HG03442 (cell line): ENCODE results near the gene PCDHB5.
"Not testable (repeated sequence)": the region's sequence is repeated elsewhere in the genome, so short reads cannot be mapped to it uniquely, and the experiment has no call there.

Experiments
- ATAC-seq: cut with Tn5 transposase; IDR thresholded peaks from one replicate; pipeline ENCODE4 v1.9.1; 2021; ENCODE audit warnings: mild to moderate bottlenecking, moderate library complexity; ENCODE audit not compliant: unreplicated experiment

Gene PCDHB5

GRCh38 chr5:141135030-141135717 lies at the start of gene PCDHB5:
PCDHB5 (plus strand) TSS chr5:141135206; CDS start chr5:141135435, 229 bp downstream.
- ATAC-seq, result no peak

- ATAC-seq, result no peak
Observed at GRCh38 chr5:141094481-141095262, 40.3 kb upstream of the PCDHB5 start, which contains the start of gene PCDHB2. PCDHB2 (plus strand) TSS chr5:141094615; CDS start chr5:141094791, 176 bp downstream.

DNA sequence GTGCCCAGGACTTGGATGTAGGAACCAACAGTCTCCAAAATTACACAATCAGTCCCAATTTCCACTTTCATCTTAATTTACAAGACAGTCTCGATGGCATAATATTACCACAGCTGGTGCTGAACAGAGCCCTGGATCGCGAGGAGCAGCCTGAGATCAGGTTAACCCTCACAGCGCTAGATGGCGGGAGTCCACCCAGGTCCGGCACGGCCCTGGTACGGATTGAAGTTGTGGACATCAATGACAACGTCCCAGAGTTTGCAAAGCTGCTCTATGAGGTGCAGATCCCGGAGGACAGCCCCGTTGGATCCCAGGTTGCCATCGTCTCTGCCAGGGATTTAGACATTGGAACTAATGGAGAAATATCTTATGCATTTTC lies 39.8 kb upstream of the PCDHB5 start:
- no peak for ATAC-seq

DNA sequence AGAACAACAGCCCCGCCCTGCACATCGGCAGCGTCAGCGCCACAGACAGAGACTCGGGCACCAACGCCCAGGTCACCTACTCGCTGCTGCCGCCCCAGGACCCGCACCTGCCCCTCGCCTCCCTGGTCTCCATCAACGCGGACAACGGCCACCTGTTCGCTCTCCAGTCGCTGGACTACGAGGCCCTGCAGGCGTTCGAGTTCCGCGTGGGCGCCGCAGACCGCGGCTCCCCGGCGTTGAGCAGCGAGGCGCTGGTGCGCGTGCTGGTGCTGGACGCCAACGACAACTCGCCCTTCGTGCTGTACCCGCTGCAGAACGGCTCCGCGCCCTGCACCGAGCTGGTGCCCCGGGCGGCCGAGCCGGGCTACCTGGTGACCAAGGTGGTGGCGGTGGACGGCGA lies 38.8 kb upstream of the PCDHB5 start:
- not testable (repeated sequence) for ATAC-seq

- not testable (repeated sequence) for ATAC-seq
Observed at GRCh38 chr5:141096586-141096985, 38.4 kb upstream of the PCDHB5 start.

DNA sequence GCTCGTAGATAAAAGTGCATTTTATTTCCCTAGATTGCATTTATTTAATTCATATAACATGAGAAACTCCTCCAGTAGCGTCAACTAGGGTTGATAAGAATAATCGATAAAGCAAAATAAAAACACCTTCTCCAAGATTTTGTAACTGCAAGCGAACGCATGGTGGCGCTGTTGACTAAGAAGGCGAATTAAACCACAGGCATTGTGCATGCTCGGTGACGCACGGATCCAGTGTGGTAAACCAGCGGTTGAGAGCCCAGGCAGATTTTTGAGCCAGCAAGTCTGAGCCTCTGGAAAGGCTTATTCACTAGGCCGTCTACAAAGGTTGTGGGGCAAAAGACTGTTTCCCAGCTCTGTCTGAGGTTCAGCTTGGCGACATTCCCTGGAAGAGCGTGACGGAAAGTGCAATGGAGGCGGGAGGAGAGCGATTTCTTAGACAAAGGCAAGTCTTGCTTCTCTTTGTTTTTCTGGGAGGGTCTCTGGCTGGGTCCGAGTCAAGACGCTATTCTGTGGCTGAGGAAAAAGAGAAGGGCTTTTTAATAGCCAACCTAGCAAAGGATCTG lies 34.7 kb upstream of the PCDHB5 start, which contains the start of gene PCDHB3:
Gene PCDHB3, plus strand, starts transcription at position 231 of the 563 bp plus-strand sequence. Its CDS starts 177 bp downstream, at position 408.
- no peak for ATAC-seq

DNA sequence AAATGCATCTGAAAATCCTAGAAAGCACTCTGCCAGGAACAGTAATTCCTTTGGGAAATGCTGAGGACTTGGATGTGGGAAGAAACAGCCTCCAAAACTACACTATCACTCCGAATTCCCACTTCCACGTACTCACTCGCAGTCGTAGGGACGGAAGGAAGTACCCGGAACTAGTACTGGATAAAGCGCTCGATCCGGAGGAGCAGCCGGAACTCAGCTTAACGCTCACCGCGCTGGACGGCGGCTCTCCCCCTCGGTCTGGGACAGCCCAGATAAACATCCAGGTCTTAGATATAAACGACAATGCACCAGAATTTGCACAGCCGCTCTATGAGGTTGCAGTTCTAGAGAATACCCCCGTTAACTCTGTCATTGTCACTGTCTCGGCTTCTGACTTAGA lies 33.9 kb upstream of the PCDHB5 start:
- ATAC-seq, result no peak

DNA sequence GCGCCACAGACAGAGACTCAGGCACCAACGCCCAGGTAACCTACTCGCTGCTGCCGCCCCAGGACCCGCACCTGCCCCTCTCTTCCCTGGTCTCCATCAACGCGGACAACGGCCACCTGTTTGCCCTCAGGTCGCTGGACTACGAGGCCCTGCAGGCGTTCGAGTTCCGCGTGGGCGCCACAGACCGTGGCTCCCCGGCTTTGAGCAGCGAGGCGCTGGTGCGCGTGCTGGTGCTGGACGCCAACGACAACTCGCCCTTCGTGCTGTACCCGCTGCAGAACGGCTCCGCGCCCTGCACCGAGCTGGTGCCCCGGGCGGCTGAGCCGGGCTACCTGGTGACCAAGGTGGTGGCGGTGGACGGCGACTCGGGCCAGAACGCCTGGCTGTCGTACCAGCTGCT lies 32.9 kb upstream of the PCDHB5 start:
- not testable (repeated sequence) for ATAC-seq

DNA sequence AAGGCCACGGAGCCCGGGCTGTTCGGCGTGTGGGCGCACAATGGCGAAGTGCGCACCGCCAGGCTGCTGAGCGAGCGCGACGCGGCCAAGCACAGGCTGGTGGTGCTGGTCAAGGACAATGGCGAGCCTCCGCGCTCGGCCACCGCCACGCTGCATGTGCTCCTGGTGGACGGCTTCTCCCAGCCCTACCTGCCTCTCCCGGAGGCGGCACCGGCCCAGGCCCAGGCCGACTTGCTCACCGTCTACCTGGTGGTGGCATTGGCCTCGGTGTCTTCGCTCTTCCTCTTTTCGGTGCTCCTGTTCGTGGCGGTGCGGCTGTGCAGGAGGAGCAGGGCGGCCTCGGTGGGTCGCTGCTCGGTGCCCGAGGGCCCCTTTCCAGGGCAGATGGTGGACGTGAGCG lies 32.5 kb upstream of the PCDHB5 start:
- ATAC-seq, result not testable (repeated sequence)

- no peak for ATAC-seq
Observed at GRCh38 chr5:141105350-141105749, 29.7 kb upstream of the PCDHB5 start.

DNA sequence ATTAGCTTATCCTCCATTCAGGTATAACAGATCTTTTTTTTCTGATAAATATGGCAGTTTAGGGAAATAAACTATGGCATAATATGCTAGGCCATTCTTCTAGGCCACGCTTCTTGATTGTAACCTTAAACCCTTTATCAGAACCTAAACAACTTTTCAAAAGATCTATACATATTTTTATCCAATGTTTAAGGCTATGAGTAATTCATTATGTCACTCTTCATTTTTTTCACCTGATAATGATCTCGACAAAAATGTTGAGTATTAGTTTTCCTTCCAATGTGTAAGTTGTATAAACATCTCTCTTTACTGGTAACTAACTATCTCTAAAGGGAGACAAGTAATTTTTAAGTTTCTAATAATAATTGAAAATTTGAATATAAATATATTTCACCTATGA lies 15.8 kb upstream of the PCDHB5 start:
- no peak for ATAC-seq

GRCh38 chr5:141121563-141121962 lies 13.4 kb upstream of the PCDHB5 start, which contains the start of gene PCDHB4:
PCDHB4 (plus strand) TSS chr5:141121818; CDS start chr5:141121999, 181 bp downstream.
- no peak for ATAC-seq

DNA sequence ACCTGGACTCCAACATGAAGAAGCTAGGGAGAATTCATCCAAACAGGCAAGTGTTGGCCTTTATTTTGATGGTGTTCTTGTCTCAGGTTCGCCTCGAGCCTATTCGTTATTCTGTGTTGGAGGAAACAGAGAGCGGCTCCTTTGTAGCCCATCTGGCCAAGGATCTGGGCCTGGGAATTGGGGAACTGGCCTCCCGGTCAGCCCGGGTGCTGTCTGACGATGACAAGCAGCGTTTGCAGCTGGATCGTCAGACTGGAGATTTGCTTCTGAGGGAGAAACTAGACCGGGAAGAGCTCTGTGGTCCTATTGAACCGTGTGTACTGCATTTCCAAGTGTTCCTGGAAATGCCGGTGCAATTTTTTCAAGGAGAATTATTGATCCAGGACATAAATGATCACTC lies 13.0 kb upstream of the PCDHB5 start:
- ATAC-seq, result no peak

DNA sequence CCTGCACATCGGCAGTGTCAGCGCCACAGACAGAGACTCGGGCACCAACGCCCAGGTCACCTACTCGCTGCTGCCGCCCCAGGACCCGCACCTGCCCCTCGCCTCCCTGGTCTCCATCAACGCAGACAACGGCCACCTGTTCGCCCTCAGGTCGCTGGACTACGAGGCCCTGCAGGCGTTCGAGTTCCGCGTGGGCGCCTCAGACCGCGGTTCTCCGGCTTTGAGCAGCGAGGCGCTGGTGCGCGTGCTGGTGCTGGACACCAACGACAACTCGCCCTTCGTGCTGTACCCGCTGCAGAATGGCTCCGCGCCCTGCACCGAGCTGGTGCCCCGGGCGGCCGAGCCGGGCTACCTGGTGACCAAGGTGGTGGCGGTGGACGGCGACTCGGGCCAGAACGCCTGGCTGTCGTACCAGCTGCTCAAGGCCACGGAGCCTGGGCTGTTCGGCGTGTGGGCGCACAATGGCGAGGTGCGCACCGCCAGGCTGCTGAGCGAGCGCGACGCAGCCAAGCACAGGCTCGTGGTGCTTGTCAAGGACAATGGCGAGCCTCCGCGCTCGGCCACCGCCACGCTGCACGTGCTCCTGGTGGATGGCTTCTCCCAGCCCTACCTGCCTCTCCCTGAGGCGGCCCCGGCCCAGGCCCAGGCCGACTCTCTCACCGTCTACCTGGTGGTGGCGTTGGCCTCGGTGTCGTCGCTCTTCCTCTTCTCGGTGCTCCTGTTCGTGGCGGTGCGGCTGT lies 11.4 kb upstream of the PCDHB5 start:
- ATAC-seq, result not testable (repeated sequence)

DNA sequence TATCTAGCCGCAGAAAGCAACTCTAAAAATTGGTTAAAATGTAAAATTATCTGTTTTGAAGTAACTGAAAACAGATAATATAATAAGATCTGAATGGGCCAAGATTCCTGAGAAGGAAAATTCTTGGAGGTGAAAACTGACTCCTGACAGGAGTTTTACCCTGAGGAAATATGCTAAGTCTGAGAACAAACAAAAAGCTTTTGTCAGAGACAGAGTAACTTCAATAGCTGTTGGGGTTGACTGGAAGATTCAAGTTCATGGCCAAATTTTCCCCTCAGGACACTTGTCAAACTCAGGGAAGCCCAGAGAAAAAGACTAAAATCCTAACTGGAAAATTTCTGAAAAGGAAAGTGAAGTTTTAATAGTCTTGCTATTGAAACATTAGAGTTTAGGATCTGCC lies 7.7 kb upstream of the PCDHB5 start:
- no peak for ATAC-seq

DNA sequence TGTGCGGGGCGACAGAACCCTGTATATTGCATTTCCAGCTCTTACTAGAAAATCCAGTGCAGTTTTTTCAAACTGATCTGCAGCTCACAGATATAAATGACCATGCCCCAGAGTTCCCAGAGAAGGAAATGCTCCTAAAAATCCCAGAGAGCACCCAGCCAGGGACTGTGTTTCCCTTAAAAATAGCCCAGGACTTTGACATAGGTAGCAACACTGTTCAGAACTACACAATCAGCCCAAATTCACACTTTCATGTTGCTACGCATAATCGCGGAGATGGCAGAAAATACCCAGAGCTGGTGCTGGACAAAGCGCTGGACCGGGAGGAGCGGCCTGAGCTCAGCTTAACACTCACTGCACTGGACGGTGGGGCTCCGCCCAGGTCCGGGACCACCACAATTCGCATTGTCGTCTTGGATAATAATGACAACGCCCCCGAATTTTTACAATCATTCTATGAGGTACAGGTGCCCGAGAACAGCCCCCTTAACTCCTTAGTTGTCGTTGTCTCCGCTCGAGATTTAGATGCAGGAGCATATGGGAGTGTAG lies 786 bp downstream of the PCDHB5 start:
- ATAC-seq, result no peak

GRCh38 chr5:141137346-141137745 lies 2.3 kb downstream of the PCDHB5 start:
- ATAC-seq, result not testable (repeated sequence)

DNA sequence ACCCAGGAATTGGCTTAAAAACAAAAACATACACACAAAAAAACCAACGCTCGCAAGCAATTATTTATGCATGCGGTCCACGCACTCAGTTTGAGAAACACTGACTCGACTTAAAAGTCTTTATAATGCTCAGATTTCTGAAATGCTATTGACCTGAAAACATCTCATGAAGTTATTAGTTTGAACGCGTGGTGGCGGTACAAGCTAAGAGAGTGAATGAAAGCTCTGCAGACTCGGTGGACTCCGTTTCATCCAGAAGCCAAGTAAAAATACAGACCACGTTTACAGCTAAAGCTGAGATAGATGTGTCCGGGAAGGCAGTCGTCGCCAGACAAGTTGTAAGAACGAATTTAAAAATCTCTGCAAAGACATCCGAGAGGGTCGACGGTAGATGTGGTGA lies 14.8 kb downstream of the PCDHB5 start, which contains the start of gene PCDHB6:
Gene PCDHB6, plus strand, starts transcription at position 246 of the 400 bp plus-strand sequence. CDS start 201 bp downstream, outside the sequence.
- no peak for ATAC-seq

DNA sequence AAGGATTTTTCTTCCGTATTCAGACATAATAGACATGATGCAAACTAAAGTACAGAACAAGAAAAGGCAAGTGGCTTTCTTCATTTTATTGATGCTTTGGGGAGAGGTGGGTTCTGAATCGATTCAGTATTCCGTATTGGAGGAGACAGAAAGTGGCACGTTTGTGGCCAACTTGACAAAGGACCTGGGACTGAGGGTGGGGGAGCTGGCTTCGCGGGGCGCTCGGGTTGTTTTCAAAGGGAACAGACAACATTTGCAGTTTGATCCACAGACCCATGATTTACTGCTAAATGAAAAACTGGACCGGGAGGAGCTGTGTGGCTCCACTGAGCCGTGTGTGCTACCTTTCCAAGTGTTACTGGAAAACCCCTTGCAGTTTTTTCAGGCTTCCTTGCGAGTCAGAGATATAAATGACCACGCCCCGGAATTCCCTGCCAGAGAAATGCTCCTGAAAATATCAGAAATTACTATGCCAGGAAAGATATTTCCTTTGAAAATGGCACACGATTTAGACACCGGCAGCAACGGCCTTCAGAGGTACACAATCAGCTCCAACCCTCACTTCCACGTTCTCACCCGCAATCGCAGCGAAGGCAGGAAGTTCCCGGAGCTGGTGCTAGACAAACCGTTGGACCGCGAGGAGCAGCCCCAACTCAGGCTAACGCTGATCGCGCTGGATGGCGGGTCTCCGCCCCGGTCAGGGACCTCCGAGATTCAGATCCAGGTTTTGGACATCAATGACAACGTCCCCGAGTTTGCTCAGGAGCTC lies 15.4 kb downstream of the PCDHB5 start:
- no peak for ATAC-seq

- no peak for ATAC-seq
Observed at GRCh38 chr5:141150993-141151325, 16.0 kb downstream of the PCDHB5 start.
